ENCODE measurements around the gene ZNF763. TPM values are rescaled to one million over a fixed set of nuclear protein-coding genes. Genes with fewer than 3 reads are reported as not detected.
"Not testable (repeated sequence)": the region's sequence is repeated elsewhere in the genome, so short reads cannot be mapped to it uniquely, and the experiment has no call there.

Gene ZNF763
- total RNA-seq, 1 donor from 2014 or later, result 4.3 TPM

GRCh38 chr19:11931051-11931450 lies 33.8 kb upstream of the ZNF763 start:
- Mint-ChIP-seq H3K27me3 (ENCODE audit: unreplicated experiment) (no peaks in the 10 kb centered on the region), H3K9me3 (ENCODE audit: unreplicated experiment) (peaks cover 12% of the 10 kb centered on the region), H3K27ac (ENCODE audit: unreplicated experiment) (no peak overlapping the region), H3K4me3 (ENCODE audit: unreplicated experiment) (no peak overlapping the region), H3K4me1 (ENCODE audit: unreplicated experiment) (peaks cover 11% of the 10 kb centered on the region), H3K36me3 (ENCODE audit: unreplicated experiment) (peaks cover 21% of the 10 kb centered on the region)
- no peak for TF ChIP-seq CTCF (IDR thresholded peaks at IDR 0.05)
- DNase-seq (ENCODE audit: extremely low spot score, unreplicated experiment), result no peak

DNA sequence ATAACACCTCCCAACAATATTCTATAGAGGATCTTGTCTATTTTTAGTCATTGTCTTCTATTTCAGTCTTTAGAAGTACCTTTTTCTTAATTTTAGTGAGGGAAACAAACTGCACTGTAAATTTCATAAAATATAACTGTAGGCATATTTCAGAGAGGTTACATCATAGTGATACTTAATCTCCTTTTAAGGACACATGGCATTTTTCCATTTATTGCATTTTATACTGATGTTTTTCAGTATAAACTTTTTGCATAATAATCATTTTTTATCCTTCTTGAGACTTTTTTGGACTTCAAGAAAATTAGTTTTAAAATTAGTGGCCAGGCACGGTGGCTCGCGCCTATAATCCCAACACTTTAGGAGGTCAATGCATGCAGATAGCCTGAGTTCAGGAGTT lies 33.3 kb upstream of the ZNF763 start:
- H3K27me3 Mint-ChIP-seq (ENCODE audit: unreplicated experiment), result no peaks in the 10 kb centered on the region
- no peak overlapping the region for H3K4me3 Mint-ChIP-seq (ENCODE audit: unreplicated experiment)
- no peak for TF ChIP-seq CTCF (IDR thresholded peaks at IDR 0.05)
- DNase-seq (ENCODE audit: extremely low spot score, unreplicated experiment), result no peak
- peaks cover 12% of the 10 kb centered on the region for H3K9me3 Mint-ChIP-seq (ENCODE audit: unreplicated experiment)
- peaks cover 24% of the 10 kb centered on the region for H3K36me3 Mint-ChIP-seq (ENCODE audit: unreplicated experiment)
- H3K27ac Mint-ChIP-seq (ENCODE audit: unreplicated experiment), result no peak overlapping the region
- H3K4me1 Mint-ChIP-seq (ENCODE audit: unreplicated experiment), result peaks cover 8% of the 10 kb centered on the region

GRCh38 chr19:11935829-11936228 lies 29.0 kb upstream of the ZNF763 start:
- DNase-seq (ENCODE audit: extremely low spot score, unreplicated experiment); H3K4me1 Mint-ChIP-seq (ENCODE audit: unreplicated experiment); H3K27ac Mint-ChIP-seq (ENCODE audit: unreplicated experiment); H3K4me3 Mint-ChIP-seq (ENCODE audit: unreplicated experiment); H3K27me3 Mint-ChIP-seq (ENCODE audit: unreplicated experiment): not testable (repeated sequence)
- Mint-ChIP-seq H3K36me3 (ENCODE audit: unreplicated experiment) (peaks cover 43% of the 10 kb centered on the region), H3K9me3 (ENCODE audit: unreplicated experiment) (peaks cover 21% of the 10 kb centered on the region)

- H3K4me1 Mint-ChIP-seq (ENCODE audit: unreplicated experiment); DNase-seq (ENCODE audit: extremely low spot score, unreplicated experiment); H3K27me3 Mint-ChIP-seq (ENCODE audit: unreplicated experiment); H3K4me3 Mint-ChIP-seq (ENCODE audit: unreplicated experiment); H3K27ac Mint-ChIP-seq (ENCODE audit: unreplicated experiment): not testable (repeated sequence)
- H3K9me3 Mint-ChIP-seq (ENCODE audit: unreplicated experiment), result peaks cover 25% of the 10 kb centered on the region
- H3K36me3 Mint-ChIP-seq (ENCODE audit: unreplicated experiment), result peaks cover 53% of the 10 kb centered on the region
These were observed 26.5 kb upstream of the ZNF763 start for GRCh38 chr19:11938383-11938782.

DNA sequence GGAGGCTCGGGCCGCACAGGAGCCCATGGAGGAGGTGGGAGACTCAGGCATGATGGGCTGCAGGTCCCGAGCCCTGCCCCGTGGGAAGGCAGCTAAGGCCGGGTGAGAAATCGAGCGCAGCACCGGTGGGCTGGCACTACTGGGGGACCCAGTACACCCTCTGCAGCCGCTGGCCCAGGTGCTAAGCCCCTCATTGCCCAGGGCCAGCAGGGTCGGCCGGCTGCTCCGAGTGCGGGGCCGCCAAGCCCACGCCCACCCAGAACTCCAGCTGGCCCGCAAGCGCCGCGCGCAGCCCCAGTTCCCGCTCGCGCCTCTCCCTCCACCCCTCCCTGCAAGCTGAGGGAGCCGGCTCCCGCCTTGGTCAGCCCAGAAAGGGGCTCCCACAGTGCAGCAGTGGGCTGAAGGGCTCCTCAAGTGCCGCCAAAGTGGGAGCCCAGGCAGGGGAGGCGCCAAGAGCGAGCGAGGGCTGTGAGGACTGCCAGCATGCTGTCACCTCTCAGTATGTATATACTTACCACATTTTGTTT lies 23.4 kb upstream of the ZNF763 start:
- H3K27ac Mint-ChIP-seq (ENCODE audit: unreplicated experiment); H3K4me3 Mint-ChIP-seq (ENCODE audit: unreplicated experiment); DNase-seq (ENCODE audit: extremely low spot score, unreplicated experiment); H3K4me1 Mint-ChIP-seq (ENCODE audit: unreplicated experiment); H3K27me3 Mint-ChIP-seq (ENCODE audit: unreplicated experiment): not testable (repeated sequence)
- Mint-ChIP-seq H3K9me3 (ENCODE audit: unreplicated experiment) (peaks cover 28% of the 10 kb centered on the region), H3K36me3 (ENCODE audit: unreplicated experiment) (peaks cover 66% of the 10 kb centered on the region)

DNA sequence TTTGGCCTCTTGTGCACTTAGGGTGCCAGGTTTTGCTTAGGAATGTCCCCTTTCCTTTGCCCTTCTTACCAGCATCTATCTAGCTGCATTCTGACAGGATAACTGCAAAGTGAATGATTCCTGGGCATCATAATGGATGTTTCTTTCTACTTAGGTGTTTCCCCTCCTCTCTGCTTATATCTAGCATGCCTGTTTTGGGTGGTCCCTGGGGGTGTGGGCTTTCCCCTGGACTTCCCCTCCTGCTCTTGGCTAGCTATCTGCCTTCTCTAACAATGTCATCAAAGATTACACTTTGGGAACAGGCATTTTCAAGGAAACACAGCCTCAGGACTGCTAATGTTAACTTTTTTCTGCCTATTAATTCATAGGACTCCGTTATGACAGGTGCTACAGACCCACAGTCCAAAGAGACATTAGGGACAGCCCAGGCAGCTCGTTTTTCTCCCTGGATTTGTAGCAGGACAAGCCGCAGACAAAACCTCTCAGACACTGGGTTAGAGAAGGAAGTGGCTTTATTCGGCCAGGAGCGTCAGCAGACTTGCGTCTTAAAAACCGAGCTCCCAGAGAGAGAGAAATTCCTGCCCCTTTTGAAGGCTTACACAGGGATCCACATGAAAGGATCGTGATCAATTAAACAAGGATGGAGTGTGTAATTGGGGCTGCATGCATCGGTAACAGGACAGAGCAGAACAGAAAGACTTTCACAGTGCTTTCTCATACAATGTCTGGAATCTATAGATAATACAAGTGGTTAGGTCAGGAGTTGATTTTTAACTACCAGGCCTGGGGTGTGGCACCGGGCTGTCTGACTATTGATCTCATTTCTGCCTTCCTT lies 22.6 kb upstream of the ZNF763 start:
- no peaks in the 10 kb centered on the region for H3K27me3 Mint-ChIP-seq (ENCODE audit: unreplicated experiment)
- no peak overlapping the region for H3K27ac Mint-ChIP-seq (ENCODE audit: unreplicated experiment)
- peaks cover 32% of the 10 kb centered on the region for H3K9me3 Mint-ChIP-seq (ENCODE audit: unreplicated experiment)
- H3K4me3 Mint-ChIP-seq (ENCODE audit: unreplicated experiment), result no peak overlapping the region
- no peak for DNase-seq (ENCODE audit: extremely low spot score, unreplicated experiment)
- no peaks in the 10 kb centered on the region for H3K4me1 Mint-ChIP-seq (ENCODE audit: unreplicated experiment)
- peaks cover 66% of the 10 kb centered on the region for H3K36me3 Mint-ChIP-seq (ENCODE audit: unreplicated experiment)
- TF ChIP-seq CTCF (IDR thresholded peaks at IDR 0.05), result no peak
